GM12874 (cell line): ENCODE data around the gene AJM1.

ENCODE experiments used
- CTCF ChIP-seq: IDR thresholded peaks from 2 replicates; pipeline ENCODE4 v1.5.1; 2011; ENCODE audit warnings: low read depth, mild to moderate bottlenecking, control low read depth, low read length, moderate library complexity; ENCODE audit not compliant: insufficient read depth

The AJM1 gene

GRCh38 chr9:136867480-136867879 is 25.2 kb downstream of the AJM1 start:
- no peak for TF ChIP-seq CTCF

GRCh38 chr9:136867917-136868316 is 25.6 kb downstream of the AJM1 start:
- TF ChIP-seq CTCF = no peak

- no peak for TF ChIP-seq CTCF
Observed at GRCh38 chr9:136868644-136869043, 26.4 kb downstream of the AJM1 start.

GRCh38 chr9:136875155-136875554 is 32.9 kb downstream of the AJM1 start:
- no peak for TF ChIP-seq CTCF

GRCh38 chr9:136876476-136876875 is 34.2 kb downstream of the AJM1 start:
- no peak for TF ChIP-seq CTCF

- no peak for TF ChIP-seq CTCF
Observed at GRCh38 chr9:136880651-136881050, 38.4 kb downstream of the AJM1 start.

GRCh38 chr9:136881691-136882108 is 39.4 kb downstream of the AJM1 start:
- TF ChIP-seq CTCF = no peak

GRCh38 chr9:136882109-136882946 is 40.0 kb downstream of the AJM1 start:
- TF ChIP-seq CTCF = no peak
